DLD1 (cell line): Measurements from ENCODE around the gene TAOK3.
"Not testable (repeated sequence)": the region's sequence is repeated elsewhere in the genome, so short reads cannot be mapped to it uniquely, and the experiment has no call there.

Experiments
- in situ Hi-C: cut with HindIII; loops from 2 replicates; pipeline ENCODE4 v1.10.0; 2017; ENCODE audit warnings: low sequenced_read_pairs

The TAOK3 gene

GRCh38 chr12:118304093-118304492, 68.6 kb downstream of the TAOK3 start:
- in situ Hi-C loops = no loop called here

- in situ Hi-C loops = no loop called here
Observed at GRCh38 chr12:118302053-118302452, 70.7 kb downstream of the TAOK3 start.

GRCh38 chr12:118299791-118300460, 72.8 kb downstream of the TAOK3 start:
- in situ Hi-C loops = no loop called here

GRCh38 chr12:118297284-118297683, 75.4 kb downstream of the TAOK3 start:
- in situ Hi-C loops = no loop called here

DNA sequence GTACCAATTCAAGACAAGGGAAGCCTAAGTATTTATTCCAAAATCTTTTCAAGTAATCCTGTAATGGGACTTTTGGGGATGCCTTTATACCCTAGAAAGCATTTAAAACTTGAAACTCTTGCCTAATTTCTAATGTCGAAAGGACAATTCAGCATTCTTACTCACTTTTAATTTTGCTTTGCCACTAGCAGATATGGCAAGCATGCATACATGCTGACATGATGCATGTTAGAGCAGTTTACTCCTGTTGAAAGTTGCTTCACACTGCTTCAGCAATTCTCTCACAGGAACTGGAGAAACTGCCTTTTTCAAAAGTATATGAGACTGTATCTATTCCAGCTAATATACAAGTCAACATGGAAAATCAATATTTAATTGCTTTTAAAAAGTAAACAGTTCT, 79.9 kb downstream of the TAOK3 start:
- in situ Hi-C loops = no loop called here

DNA sequence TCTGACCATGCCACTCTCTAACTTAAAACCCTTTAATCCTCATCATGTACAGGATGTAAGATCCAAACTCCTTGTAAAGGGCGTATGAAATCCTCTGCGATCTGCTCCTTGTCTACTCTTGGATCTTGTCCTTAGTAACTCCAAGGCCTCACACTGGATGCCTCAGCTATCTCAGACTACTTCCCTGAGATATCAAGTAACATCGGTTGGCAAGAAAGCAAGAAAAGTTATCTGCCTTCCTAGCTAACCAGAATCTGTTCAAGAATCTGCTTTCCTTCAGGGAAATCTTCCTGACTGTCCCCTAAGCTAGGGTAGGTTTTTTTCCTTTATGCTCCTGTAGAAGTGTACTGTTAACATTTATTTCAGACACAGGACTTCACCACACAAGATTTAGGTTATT, 82.6 kb downstream of the TAOK3 start:
- in situ Hi-C loops = no loop called here

- in situ Hi-C loops = no loop called here
Observed at GRCh38 chr12:118288174-118288573, 84.5 kb downstream of the TAOK3 start.

DNA sequence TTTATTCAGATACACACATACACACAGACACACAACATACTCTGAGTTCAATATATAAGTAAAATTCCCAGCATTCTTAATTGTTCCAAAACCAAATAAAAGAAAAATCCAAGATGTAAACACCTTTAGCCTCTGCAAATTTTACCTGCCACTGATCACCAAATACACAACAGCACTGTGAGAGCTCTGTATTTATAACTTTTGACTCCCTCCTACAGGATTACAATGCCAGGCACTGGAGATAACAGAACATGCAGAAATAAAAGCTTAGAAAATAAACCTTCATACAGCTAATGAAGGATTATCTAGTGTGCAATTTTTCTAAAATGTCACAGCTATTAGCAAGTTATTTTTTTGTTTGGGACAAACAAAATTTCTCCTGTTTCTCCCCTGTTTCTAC, 85.0 kb downstream of the TAOK3 start:
- in situ Hi-C loops = no loop called here

DNA sequence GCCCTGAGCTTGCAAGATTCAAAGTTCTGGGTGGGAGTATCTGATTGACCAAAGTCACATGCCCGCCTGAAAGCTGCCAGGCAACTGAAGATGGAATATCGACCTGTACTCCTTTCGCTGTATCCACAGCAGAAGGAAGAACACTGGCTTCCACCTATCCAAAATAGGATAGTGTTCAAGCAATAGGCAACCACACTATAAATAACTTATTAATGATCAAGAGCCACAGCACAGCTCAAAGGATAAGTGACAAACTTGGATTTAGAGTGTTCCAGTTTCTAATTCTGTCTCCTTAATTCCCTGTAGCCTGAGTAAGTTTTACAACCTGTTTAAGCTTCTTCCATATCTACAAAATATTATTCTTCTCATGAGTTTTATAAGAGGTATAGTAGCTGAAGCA, 89.9 kb downstream of the TAOK3 start:
- in situ Hi-C loops = no loop called here

GRCh38 chr12:118278288-118278687, 94.4 kb downstream of the TAOK3 start:
- in situ Hi-C loops = not testable (repeated sequence)

DNA sequence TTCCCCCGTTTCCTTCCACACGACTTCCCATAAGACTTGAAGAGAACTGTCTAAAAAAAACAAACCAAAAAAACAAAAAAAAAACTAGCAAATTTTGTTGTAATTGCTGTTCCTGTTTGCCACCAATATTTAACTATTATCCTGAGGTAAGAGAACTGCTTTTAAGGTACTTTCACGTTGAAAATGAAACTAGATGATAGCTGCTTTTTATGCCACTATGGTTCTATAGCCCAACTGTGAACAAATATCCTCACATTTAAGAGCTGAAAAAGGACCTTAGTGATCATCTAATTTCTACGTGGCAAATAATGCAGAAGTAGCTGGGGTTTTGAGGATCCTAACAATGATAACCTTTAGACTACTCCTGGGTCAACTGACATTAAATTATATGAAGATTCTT, 98.6 kb downstream of the TAOK3 start:
- in situ Hi-C loops = no loop called here

DNA sequence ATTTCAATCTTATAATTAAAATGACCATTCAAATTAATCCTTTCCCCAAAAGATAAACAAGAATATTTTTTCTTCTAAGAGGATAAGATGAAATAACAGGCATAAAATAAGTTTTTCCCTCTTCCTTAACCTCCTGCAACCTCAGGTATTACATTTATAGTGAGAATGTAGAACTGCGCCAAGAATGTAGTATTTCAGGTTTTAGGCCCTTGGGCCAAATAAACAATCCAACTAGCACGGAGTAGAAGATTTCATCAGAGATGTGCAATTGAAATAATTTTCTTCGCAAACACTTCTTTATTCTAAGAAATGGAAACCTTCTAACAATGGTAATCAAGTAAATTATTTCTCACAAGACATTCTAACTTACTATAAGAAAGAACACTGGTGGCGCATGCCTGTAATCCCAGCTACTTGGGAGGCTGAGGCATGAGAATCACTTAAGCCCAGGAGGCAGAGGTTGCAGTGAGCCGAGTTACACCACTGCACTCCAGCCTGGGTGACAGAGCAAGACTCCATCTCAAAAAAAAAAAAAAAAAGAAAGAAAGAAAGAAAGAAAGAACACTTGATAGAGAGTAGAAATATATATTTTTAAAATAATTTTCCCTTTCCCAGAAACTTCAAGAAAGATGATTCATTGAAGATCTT, 100.8 kb downstream of the TAOK3 start:
- in situ Hi-C loops = no loop called here

DNA sequence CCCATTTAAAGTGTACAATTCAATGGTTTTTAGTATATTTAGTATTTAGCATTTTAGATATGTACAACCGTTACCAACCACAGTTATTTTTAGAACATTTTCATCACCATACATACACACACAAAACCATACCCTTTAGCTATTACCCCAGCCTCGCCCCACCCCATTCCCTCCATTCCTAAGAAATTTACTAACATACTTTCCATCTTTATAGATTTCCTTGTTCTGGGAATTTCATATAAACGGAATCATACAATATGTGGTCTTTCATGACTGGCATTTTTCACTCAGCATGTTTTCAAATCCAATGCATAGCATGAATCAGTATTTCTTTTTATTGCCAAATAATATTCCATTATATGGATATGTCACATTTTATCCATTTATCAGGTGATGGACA, 101.5 kb downstream of the TAOK3 start:
- in situ Hi-C loops = no loop called here

GRCh38 chr12:118269806-118270205, 102.9 kb downstream of the TAOK3 start:
- in situ Hi-C loops = no loop called here

DNA sequence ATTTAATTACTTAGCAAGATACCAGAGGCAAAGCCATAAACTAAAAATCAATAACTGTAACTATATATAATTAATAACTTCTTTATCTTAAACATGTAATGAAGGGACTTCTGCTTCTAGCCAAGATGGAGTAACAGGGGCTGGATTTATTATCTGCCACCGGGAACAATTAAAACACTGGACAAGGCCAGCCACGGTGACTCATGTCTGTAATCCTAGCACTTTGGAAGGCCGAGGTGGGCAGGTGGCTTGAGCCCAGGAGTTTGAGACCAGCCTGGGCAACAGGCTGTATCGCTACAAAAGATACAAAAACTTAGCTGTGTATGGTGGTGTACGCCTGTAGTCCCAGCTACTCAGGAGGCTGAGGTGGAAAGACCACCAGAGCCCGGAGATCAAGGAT, 113.6 kb downstream of the TAOK3 start:
- in situ Hi-C loops = no loop called here

DNA sequence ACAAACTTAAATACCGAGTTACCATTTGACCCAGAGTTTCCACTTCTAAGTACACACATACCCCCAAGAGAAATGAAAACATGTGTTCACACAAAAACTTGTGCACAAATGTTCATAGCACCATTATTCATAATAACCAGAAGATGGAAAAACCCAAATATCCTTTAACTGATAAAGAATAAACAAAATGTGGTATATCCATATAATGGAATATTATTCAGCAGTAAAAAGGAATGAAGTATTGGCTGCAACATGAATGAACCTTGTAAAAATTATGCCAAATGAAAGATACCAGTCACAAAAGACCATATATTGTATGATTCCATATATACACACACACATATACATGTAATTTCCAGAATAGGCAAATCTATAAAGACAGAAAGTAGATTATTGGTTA, 116.4 kb downstream of the TAOK3 start:
- in situ Hi-C loops = no loop called here

- in situ Hi-C loops = no loop called here
Observed at GRCh38 chr12:118249547-118249946, 123.2 kb downstream of the TAOK3 start.

GRCh38 chr12:118245886-118246285, 126.8 kb downstream of the TAOK3 start:
- in situ Hi-C loops = not testable (repeated sequence)

- in situ Hi-C loops = no loop called here
Observed at GRCh38 chr12:118238888-118239287, 133.8 kb downstream of the TAOK3 start.

DNA sequence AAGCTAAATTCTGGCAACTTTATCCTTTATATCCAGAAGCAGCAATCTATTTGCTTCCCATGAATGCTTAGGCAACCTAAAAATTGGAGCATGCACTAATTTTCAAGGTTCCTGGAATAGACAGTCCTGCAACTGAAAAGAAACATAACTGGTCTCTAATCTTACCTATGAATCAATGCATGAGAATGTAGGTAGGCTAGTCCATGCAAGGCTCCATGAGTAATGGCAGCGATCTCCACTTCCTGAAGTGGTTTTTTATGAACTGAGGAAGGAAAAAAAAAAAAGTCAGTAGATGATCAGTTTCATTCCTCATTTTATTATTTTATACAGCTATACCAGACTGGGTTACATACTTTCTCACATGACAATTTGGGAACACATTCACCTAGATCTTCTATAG, 134.8 kb downstream of the TAOK3 start:
- in situ Hi-C loops = no loop called here

DNA sequence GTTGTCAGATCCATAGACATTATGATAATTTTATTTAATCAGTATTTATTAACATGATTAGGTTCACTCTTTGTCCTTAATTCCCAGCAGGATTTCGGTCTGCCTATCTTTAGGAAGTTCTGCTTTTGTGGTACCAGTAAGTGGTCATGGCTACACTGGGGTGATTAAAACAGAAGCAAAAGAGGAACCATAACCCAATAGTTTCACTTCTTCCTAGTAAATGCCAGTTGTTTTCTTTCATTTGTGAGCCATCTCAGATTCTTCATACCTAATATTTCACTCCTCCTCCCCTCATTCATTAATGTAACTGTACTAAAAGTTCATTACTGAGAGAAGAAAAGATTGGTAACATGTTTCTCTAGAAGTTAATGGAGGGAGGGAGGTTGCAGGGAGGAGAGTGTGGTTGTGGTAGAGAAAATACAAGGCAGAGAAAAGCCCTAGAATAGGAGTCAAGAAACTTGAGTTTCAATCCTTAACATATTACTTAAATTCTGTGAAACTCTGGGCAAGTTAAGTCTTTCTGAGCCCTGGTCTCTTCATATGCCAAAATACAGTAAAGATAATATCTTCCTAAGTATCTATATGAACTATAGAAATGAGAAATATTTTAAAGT, 135.5 kb downstream of the TAOK3 start:
- in situ Hi-C loops = no loop called here

DNA sequence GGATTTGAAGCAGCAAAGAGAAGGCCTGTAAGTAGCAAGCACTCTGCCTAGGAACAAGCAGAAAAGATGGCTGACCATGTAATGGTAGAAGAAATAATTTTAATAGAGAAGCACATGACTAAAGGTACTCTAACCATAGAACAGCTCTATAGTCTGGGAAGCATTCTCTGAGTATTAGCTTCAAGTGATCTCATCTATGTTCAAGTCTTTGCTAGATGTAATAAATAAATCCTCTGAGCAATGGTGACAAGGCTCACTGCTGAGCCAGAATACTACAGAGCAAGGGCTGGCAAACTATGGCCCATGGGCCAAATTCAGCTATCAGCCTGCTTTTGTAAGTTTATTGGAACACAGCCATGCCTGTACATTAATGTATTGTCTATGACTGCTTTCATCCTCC, 152.0 kb downstream of the TAOK3 start:
- in situ Hi-C loops = no loop called here
